HCT116 (cell line): ENCODE data around the gene TM9SF2. TPM values are rescaled to one million over a fixed set of nuclear protein-coding genes. Genes with fewer than 3 reads are reported as not detected.

Experiments
- ATAC-seq: fragments of 200-7000 bp; cut with Tn5 transposase; 2 replicates; pipeline ENCODE4 v1.9.1; 2020; ENCODE audit warnings: mild to moderate bottlenecking, moderate library complexity
- BruUV-seq: library from RNA; stranded (reverse); fragments of 400-500 nt; replicated peaks from 2 replicates; lab custom pipeline; 2021; lab: Mats Ljungman, UMichigan
- CTCF ChIA-PET: fragments of 300-600 bp; sonication (Branson Sonifier 250); formaldehyde crosslinking; loops from one replicate; lab custom pipeline; 2021; ENCODE audit warnings: antibody characterized with exemption; lab: Charles Lee
- POLR2A ChIA-PET: fragments of 300-600, 350-600 bp; sonication (Branson Sonifier 250); formaldehyde crosslinking; loops from one replicate; lab custom pipeline; 2021; ENCODE audit warnings: antibody characterized with exemption; lab: Charles Lee
- RAD21 ChIA-PET, 2 experiments: fragments of 300-600 bp; sonication (Branson Sonifier 250); formaldehyde crosslinking; loops; one replicate each; lab custom pipeline; 2023; ENCODE audit warnings: low total read pairs in 2 of 2; ENCODE audit not compliant: uncharacterized antibody in 2 of 2, unreplicated experiment in 2 of 2, low non-redundant PET in 1 of 2; lab: Charles Lee
- DNase-seq: peaks from one replicate; pipeline ENCODE4 v3.0.0-alpha.2; 2010; ENCODE audit warnings: low read depth, low spot score
- H2AFZ ChIP-seq: fragments of 200-600 bp; shearing (Covaris generic), sonication (generic); 2 replicates; pipeline ENCODE4 v1.6.1; 2017; ENCODE audit warnings: low read depth, mixed run types, mixed read lengths, antibody characterized with exemption, low read length; ENCODE audit not compliant: poor library complexity, severe bottlenecking
- H3K27ac ChIP-seq: 2 replicates; pipeline ENCODE4 v1.5.1; 2012; ENCODE audit warnings: low read depth, low read length
- H3K27me3 ChIP-seq: fragments of 200-600 bp; sonication (generic); 2 replicates; pipeline ENCODE4 v1.6.1; 2016; ENCODE audit warnings: mixed run types, low read length, mixed read lengths; ENCODE audit not compliant: insufficient read depth
- H3K36me3 ChIP-seq, 2 experiments: fragments of 200-500 bp in 1 of 2; fragments of 200-600 bp in 1 of 2; sonication (Bioruptor generic) in 1 of 2; sonication (generic) in 1 of 2; 2 replicates each; pipeline versions ENCODE4 v1.5.1 to v1.6.1; 2014 to 2016; ENCODE audit warnings: low read length in 2 of 2, inconsistent platforms in 1 of 2, mixed read lengths in 1 of 2, mixed run types in 1 of 2; ENCODE audit not compliant: insufficient read depth in 2 of 2, control insufficient read depth in 1 of 2
- H3K4me1 ChIP-seq, 2 experiments: fragments of 200-600 bp in 1 of 2; sonication (generic) in 1 of 2; 2 replicates each; pipeline versions ENCODE4 v1.5.1 to v1.6.1; 2012 to 2017; ENCODE audit warnings: low read length in 2 of 2, inconsistent platforms in 1 of 2, mild to moderate bottlenecking in 1 of 2, mixed read lengths in 1 of 2, mixed run types in 1 of 2, moderate library complexity in 1 of 2; ENCODE audit not compliant: insufficient read depth in 2 of 2, control insufficient read depth in 1 of 2
- H3K4me2 ChIP-seq: fragments of 200-600 bp; sonication (generic); 2 replicates; pipeline ENCODE4 v1.6.1; 2017; ENCODE audit warnings: mixed run types, low read length, mixed read lengths
- H3K4me3 ChIP-seq, 2 experiments: fragments of 200-600 bp in 1 of 2; sonication (generic) in 1 of 2; replicated peaks in 1 of 2; 2 replicates each; pipeline ENCODE4 v1.5.1; 2011 to 2016; ENCODE audit warnings: low read length in 2 of 2, control low read depth in 1 of 2, low read depth in 1 of 2, mild to moderate bottlenecking in 1 of 2, mixed read lengths in 1 of 2, mixed run types in 1 of 2
- H3K79me2 ChIP-seq: fragments of 200-600 bp; sonication (generic); 2 replicates; pipeline ENCODE4 v1.6.1; 2017; ENCODE audit warnings: mild to moderate bottlenecking, mixed run types, low read length, moderate library complexity, mixed read lengths; ENCODE audit not compliant: insufficient read depth
- H3K9ac ChIP-seq: fragments of 200-600 bp; sonication (generic); 2 replicates; pipeline ENCODE4 v1.6.1; 2016; ENCODE audit warnings: low read length, mixed read lengths
- H3K9me2 ChIP-seq: fragments of 200-600 bp; sonication (generic), shearing (Covaris generic); 2 replicates; pipeline ENCODE4 v1.6.1; 2017; ENCODE audit warnings: mixed run types, mild to moderate bottlenecking, moderate library complexity; ENCODE audit not compliant: insufficient read depth
- H3K9me3 ChIP-seq, 2 experiments: fragments of 200-500 bp in 1 of 2; fragments of 200-600 bp in 1 of 2; sonication (Bioruptor generic) in 1 of 2; sonication (generic) in 1 of 2; 2 replicates each; pipeline ENCODE4 v1.6.1; 2014 to 2017; ENCODE audit warnings: low read length in 2 of 2, mixed read lengths in 2 of 2, inconsistent platforms in 1 of 2, low read depth in 1 of 2, mild to moderate bottlenecking in 1 of 2, mixed run types in 1 of 2, moderate library complexity in 1 of 2; ENCODE audit not compliant: control insufficient read depth in 1 of 2, insufficient read depth in 1 of 2
- H4K20me1 ChIP-seq: fragments of 200-600 bp; sonication (generic), shearing (Covaris generic); 2 replicates; pipeline ENCODE4 v1.6.1; 2017; ENCODE audit warnings: mixed run types, mild to moderate bottlenecking, moderate library complexity; ENCODE audit not compliant: insufficient read depth
- CTCF ChIP-seq, 3 experiments: fragments of 200-600 bp in 1 of 3; sonication (generic) in 1 of 3; IDR thresholded peaks in 2 of 3; conservative IDR thresholded peaks in 1 of 3; 2 replicates each; pipeline ENCODE4 v1.5.1; 2012 to 2017; ENCODE audit warnings: low read depth in 2 of 3, low read length in 2 of 3, antibody characterized with exemption in 1 of 3, borderline replicate concordance in 1 of 3, control low read depth in 1 of 3, mild to moderate bottlenecking in 1 of 3, mixed read lengths in 1 of 3, mixed run types in 1 of 3, moderate library complexity in 1 of 3; ENCODE audit not compliant: insufficient read depth in 1 of 3
- EGR1 ChIP-seq: IDR thresholded peaks from 2 replicates; pipeline ENCODE4 v1.6.1; 2012; ENCODE audit warnings: low read depth
- ELF1 ChIP-seq: IDR thresholded peaks from 2 replicates; pipeline ENCODE4 v1.6.1; 2012; ENCODE audit warnings: low read depth, borderline replicate concordance
- EZH2 ChIP-seq: fragments of 200-600 bp; sonication (generic); IDR thresholded peaks from 2 replicates; pipeline ENCODE4 v1.6.1; 2017; ENCODE audit warnings: antibody characterized with exemption, mixed run types
- JUND ChIP-seq: IDR thresholded peaks from 2 replicates; pipeline ENCODE4 v1.6.1; 2012
- MAX ChIP-seq: IDR thresholded peaks from 2 replicates; pipeline ENCODE4 v1.6.1; 2012
- POLR2A ChIP-seq: IDR thresholded peaks from 2 replicates; pipeline ENCODE4 v1.7.0; 2011; ENCODE audit warnings: borderline replicate concordance; ENCODE audit not compliant: insufficient read depth, insufficient read length; ENCODE audit errors: extremely low read depth
- POLR2AphosphoS5 ChIP-seq: IDR thresholded peaks from 2 replicates; pipeline ENCODE4 v1.6.1; 2011; ENCODE audit warnings: mild to moderate bottlenecking, low read depth, low read length, moderate library complexity
- RAD21 ChIP-seq: IDR thresholded peaks from 2 replicates; pipeline ENCODE4 v1.6.1; 2012; ENCODE audit warnings: low read depth, mild to moderate bottlenecking
- SIN3A ChIP-seq: IDR thresholded peaks from 2 replicates; pipeline ENCODE4 v1.6.1; 2012; ENCODE audit warnings: low read depth
- TCF7L2 ChIP-seq: IDR thresholded peaks from 2 replicates; pipeline ENCODE4 v1.7.0; 2011; ENCODE audit warnings: borderline replicate concordance, inconsistent platforms; ENCODE audit not compliant: insufficient read depth, insufficient read length; ENCODE audit errors: extremely low read depth
- YY1 ChIP-seq: IDR thresholded peaks from 2 replicates; pipeline ENCODE4 v1.6.1; 2011; ENCODE audit warnings: low read length, low read depth, moderate library complexity, mild to moderate bottlenecking; ENCODE audit not compliant: insufficient replicate concordance; ENCODE audit errors: extremely low read depth
- intact Hi-C: fragments of 100-400 bp; cut with micrococcal nuclease; formaldehyde crosslinking; loops from 2 replicates; pipeline ENCODE4 v1.10.0; 2022
- total RNA-seq: library from RNA; stranded (reverse); gene quantifications from one replicate; pipeline ENCODE4 v1.2.1, GENCODE V29; 2021; ENCODE audit not compliant: unreplicated experiment

Gene TM9SF2
- total RNA-seq, 1 experiment from 2014 or later: 77.8 TPM

GRCh38 chr13:99516153-99516929 is 15.1 kb downstream of the TM9SF2 start (continued):
- TF ChIP-seq TCF7L2: no peak
- TF ChIP-seq CTCF (IDR thresholded peaks at IDR 0.05 in 2 of 3, conservative IDR thresholded peaks at IDR 0.05 in 1 of 3; ENCODE audit: borderline replicate concordance in 1 of 3, insufficient read depth in 1 of 3, low read depth in 2 of 3, low read length in 2 of 3): no peak
- no peak for TF ChIP-seq POLR2A

GRCh38 chr13:99517577-99517976 is 16.3 kb downstream of the TM9SF2 start:
- ChIA-PET POLR2A (no interaction called here), RAD21 (no interaction called here), CTCF (no interaction called here)
- H3K79me2 ChIP-seq: peaks cover 54% of the 10 kb centered on the region
- H3K9me2 ChIP-seq: no peaks in the 10 kb centered on the region
- H3K36me3 ChIP-seq: peaks cover 4 to 16% of the 10 kb centered on the region in 2 experiments; a peak in 3 of 4 replicates
- H3K27ac ChIP-seq: no peak overlapping the region
- no peak overlapping the region for H3K4me2 ChIP-seq
- no peaks in the 10 kb centered on the region for H4K20me1 ChIP-seq
- no peak overlapping the region for H2AFZ ChIP-seq
- no peak for TF ChIP-seq EZH2
- no peak for TF ChIP-seq POLR2AphosphoS5
- no peak for TF ChIP-seq ELF1
- TF ChIP-seq SIN3A: no peak
- no peak for TF ChIP-seq JUND
- no peak for TF ChIP-seq CTCF (IDR thresholded peaks at IDR 0.05 in 2 of 3, conservative IDR thresholded peaks at IDR 0.05 in 1 of 3; ENCODE audit: borderline replicate concordance in 1 of 3, insufficient read depth in 1 of 3, low read depth in 2 of 3, low read length in 2 of 3)
- no peak for TF ChIP-seq RAD21
- TF ChIP-seq EGR1: no peak
- no peak for TF ChIP-seq YY1
- no peak for TF ChIP-seq MAX
- H3K4me1 ChIP-seq: no peaks in the 10 kb centered on the region
- H3K27me3 ChIP-seq: no peaks in the 10 kb centered on the region
- ATAC-seq (no peak), DNase-seq (no peak)
- no TSS peak for BruUV-seq
- intact Hi-C loops: no loop called here
- H3K9ac ChIP-seq: no peak overlapping the region
- no peak overlapping the region for H3K4me3 ChIP-seq
- no peaks in the 10 kb centered on the region for H3K9me3 ChIP-seq
